ENCODE results near the gene SESN1. TPM values are rescaled to one million over a fixed set of nuclear protein-coding genes. Genes with fewer than 3 reads are reported as not detected.

The SESN1 gene
- total and polyA plus RNA-seq, 9 of the 15 experiments (the other 6 are each of a cell fraction or from before 2014, with no cell fraction given) = 3.1 to 13.0 (median 7.4) TPM

GRCh38 chr6:108983151-108983550, 111.5 kb downstream of the SESN1 start:
- no peaks in the 10 kb centered on the region for H4K20me1 ChIP-seq (replicated peaks; ENCODE audit: control insufficient read depth, insufficient read depth, low read length)
- intact Hi-C loops (cut with micrococcal nuclease) (no loop called here), in situ Hi-C loops (cut with MboI) (no loop called here)
- no peak for TF ChIP-seq GTF2E2 (tag; IDR thresholded peaks at IDR 0.05)
- TF ChIP-seq ZNF347 (CRISPR knock-in tag; IDR thresholded peaks at IDR 0.05; ENCODE audit: low read depth) = no peak
- TF ChIP-seq PYGO2 (tag; IDR thresholded peaks at IDR 0.05) = no peak
- no peak for TF ChIP-seq ZMIZ1 (IDR thresholded peaks at IDR 0.05; ENCODE audit: low read depth in 2 of 2, low read length in 2 of 2)
- 6% methylated on average over 1 of the region's 1 CpG for WGBS (ENCODE audit: insufficient coverage, low coverage, missing lambda C conversion rate)
- CTCF ChIA-PET (ENCODE audit: low intra/inter-chr PET ratio) = no interaction called here
- H3K79me2 ChIP-seq (ENCODE audit: control insufficient read depth, insufficient read depth, low read length) = no peaks in the 10 kb centered on the region
- FAIRE-seq (no peak), ATAC-seq (no peak), DNase-seq (ENCODE audit: extremely low read depth in 1 of 4, low spot score in 3 of 4) (no peak)
- H3K4me1 ChIP-seq (replicated peaks in 1 of 2; ENCODE audit: control insufficient read depth in 2 of 2, insufficient read depth in 2 of 2, low read length in 2 of 2) = no peaks in the 10 kb centered on the region
- no peaks in the 10 kb centered on the region; the same call in 2 of the 3 replicates for H3K36me3 ChIP-seq (ENCODE audit: control insufficient read depth, insufficient read depth, low read length)
- H3K27me3 ChIP-seq (ENCODE audit: control insufficient read depth in 2 of 2, insufficient read depth in 2 of 2, low read length in 2 of 2) = no peaks in the 10 kb centered on the region; a peak in 1 of 5 replicates
- no peaks in the 10 kb centered on the region for H3K9me1 ChIP-seq (ENCODE audit: control insufficient read depth, insufficient read depth, low read length)
- no peak overlapping the region for H2AFZ ChIP-seq (ENCODE audit: low read depth, low read length)
- no peak overlapping the region for H3K4me2 ChIP-seq (ENCODE audit: insufficient read depth, low read length)
- H3K9ac ChIP-seq (ENCODE audit: insufficient read depth in 1 of 2, low read depth in 2 of 2, low read length in 2 of 2) = no peak overlapping the region
- no TSS peak for BruUV-seq (replicated peaks)
- H3K27ac ChIP-seq (ENCODE audit: extremely low read depth, low read depth, low read length) = no peak overlapping the region
- H3K4me3 ChIP-seq = no peak overlapping the region
- POLR2A ChIA-PET = no interaction called here
- H3K9me3 ChIP-seq (replicated peaks; ENCODE audit: control insufficient read depth, insufficient read depth, low read depth, low read length) = no peaks in the 10 kb centered on the region
